Neural cell (in vitro differentiated cells): ENCODE measurements around the gene MAPK8. TPM values are rescaled to one million over a fixed set of nuclear protein-coding genes. Genes with fewer than 3 reads are reported as not detected.

Experiments
- H2AFZ ChIP-seq: fragments of 200-600, 300-800 bp; sonication (generic), shearing (Covaris generic); 2 replicates; pipeline ENCODE4 v1.6.0; 2014; ENCODE audit warnings: low read depth, mild to moderate bottlenecking, antibody characterized with exemption, low read length, moderate library complexity
- H3F3A ChIP-seq: fragments of 200-600 bp; shearing (Covaris generic); 2 replicates; pipeline ENCODE4 v1.6.1; 2016; ENCODE audit warnings: mild to moderate bottlenecking, moderate library complexity, mixed read lengths, antibody characterized with exemption, low read length; ENCODE audit not compliant: insufficient read depth, poor library complexity, severe bottlenecking
- H3K27ac ChIP-seq: fragments of 200-600, 300-800 bp; sonication (generic), shearing (Covaris generic); 2 replicates; pipeline ENCODE4 v1.5.1; 2014; ENCODE audit warnings: mild to moderate bottlenecking, low read length, moderate library complexity
- H3K27me3 ChIP-seq: fragments of 300-800, 200-600 bp; sonication (generic), shearing (Covaris generic); 2 replicates; pipeline ENCODE4 v1.6.0; 2014; ENCODE audit warnings: mild to moderate bottlenecking, low read depth, low read length, moderate library complexity; ENCODE audit not compliant: insufficient read depth
- H3K36me3 ChIP-seq: fragments of 300-800, 200-600 bp; sonication (generic), shearing (Covaris generic); 2 replicates; pipeline ENCODE4 v1.5.1; 2014; ENCODE audit warnings: mild to moderate bottlenecking, antibody characterized with exemption, low read length, moderate library complexity; ENCODE audit not compliant: insufficient read depth
- H3K4me2 ChIP-seq: fragments of 300-800, 200-600 bp; sonication (generic), shearing (Covaris generic); 2 replicates; pipeline ENCODE4 v1.6.0; 2014; ENCODE audit warnings: mild to moderate bottlenecking, low read length
- H3K4me3 ChIP-seq: fragments of 300-800, 200-600 bp; sonication (generic), shearing (Covaris generic); 2 replicates; pipeline ENCODE4 v1.5.1; 2014; ENCODE audit warnings: mild to moderate bottlenecking, low read length, moderate library complexity
- H3K79me2 ChIP-seq: fragments of 200-600 bp; shearing (Covaris generic); replicated peaks from 2 replicates; pipeline ENCODE4 v1.6.0; 2014; ENCODE audit warnings: mild to moderate bottlenecking, low read length, moderate library complexity; ENCODE audit not compliant: insufficient read depth
- H3K9ac ChIP-seq: fragments of 300-800, 200-600 bp; sonication (generic), shearing (Covaris generic); 2 replicates; pipeline ENCODE4 v1.6.1; 2016; ENCODE audit warnings: mild to moderate bottlenecking, low read length, mixed read lengths
- H3K9me2 ChIP-seq: fragments of 200-600 bp; shearing (Covaris generic); 2 replicates; pipeline ENCODE4 v1.6.1; 2016; ENCODE audit warnings: mild to moderate bottlenecking, low read length, mixed read lengths; ENCODE audit not compliant: insufficient read depth
- H3K9me3 ChIP-seq: fragments of 200-600, 300-800 bp; sonication (generic), shearing (Covaris generic); 2 replicates; pipeline ENCODE4 v1.6.1; 2016; ENCODE audit warnings: mild to moderate bottlenecking, mixed run types, low read length, moderate library complexity, mixed read lengths
- H4K20me1 ChIP-seq: fragments of 200-600 bp; shearing (Covaris generic); 2 replicates; pipeline ENCODE4 v1.6.1; 2016; ENCODE audit warnings: mild to moderate bottlenecking, mixed run types; ENCODE audit not compliant: insufficient read depth
- CTCF ChIP-seq: fragments of 450-650 bp; IDR thresholded peaks from 2 replicates; pipeline ENCODE4 v1.5.1; 2014; ENCODE audit warnings: antibody characterized with exemption, mild to moderate bottlenecking, moderate library complexity; ENCODE audit not compliant: poor library complexity, severe bottlenecking
- EP300 ChIP-seq: fragments of 450-650 bp; conservative IDR thresholded peaks from 2 replicates; pipeline ENCODE4 v1.6.1; 2014; ENCODE audit warnings: antibody characterized with exemption, mild to moderate bottlenecking, moderate library complexity; ENCODE audit not compliant: poor library complexity, severe bottlenecking
- EZH2 ChIP-seq: fragments of 200-600, 300-800 bp; shearing (Covaris generic), sonication (generic); IDR thresholded peaks from 2 replicates; pipeline ENCODE4 v1.6.1; 2014; ENCODE audit warnings: antibody characterized with exemption, low read length, borderline replicate concordance, mild to moderate bottlenecking; ENCODE audit not compliant: insufficient read depth, poor library complexity, severe bottlenecking
- MXI1 ChIP-seq: fragments of 450-650 bp; conservative IDR thresholded peaks from 2 replicates; pipeline ENCODE4 v1.6.1; 2014; ENCODE audit warnings: antibody characterized with exemption, mild to moderate bottlenecking; ENCODE audit not compliant: poor library complexity, severe bottlenecking
- POLR2AphosphoS5 ChIP-seq: IDR thresholded peaks from 2 replicates; pipeline ENCODE4 v1.6.1; 2012
- RAD21 ChIP-seq: fragments of 450-650 bp; conservative IDR thresholded peaks from 2 replicates; pipeline ENCODE4 v1.6.1; 2014; ENCODE audit warnings: antibody characterized with exemption, mild to moderate bottlenecking, moderate library complexity
- REST ChIP-seq: IDR thresholded peaks from 2 replicates; pipeline ENCODE4 v1.6.1; 2012; ENCODE audit warnings: borderline replicate concordance
- SMC3 ChIP-seq: fragments of 450-650 bp; conservative IDR thresholded peaks from 2 replicates; pipeline ENCODE4 v1.6.1; 2014; ENCODE audit warnings: antibody characterized with exemption, mild to moderate bottlenecking, moderate library complexity; ENCODE audit not compliant: poor library complexity
- TAF1 ChIP-seq: IDR thresholded peaks from 2 replicates; pipeline ENCODE4 v1.6.1; 2012; ENCODE audit warnings: low read depth
- polyA plus RNA-seq: library from polyadenylated mRNA; depleted of rRNA; stranded (reverse); fragments of >200 nt; gene quantifications from 2 replicates; pipeline ENCODE4 v1.2.3, GENCODE V29; 2014

The MAPK8 gene
- polyA plus RNA-seq, 1 donor from 2014 or later = 187 TPM

- H3K4me2 ChIP-seq = no peak overlapping the region
- H3K9ac ChIP-seq = no peak overlapping the region
- H2AFZ ChIP-seq = no peak overlapping the region
- H3K27ac ChIP-seq = no peak overlapping the region
- H3K36me3 ChIP-seq = no peaks in the 10 kb centered on the region
- no peak for TF ChIP-seq TAF1
- no peak for TF ChIP-seq REST
- no peak for TF ChIP-seq EZH2
- TF ChIP-seq POLR2AphosphoS5 = no peak
- no peak for TF ChIP-seq CTCF
- TF ChIP-seq SMC3 = no peak
- TF ChIP-seq RAD21 = no peak
- no peak for TF ChIP-seq MXI1
- no peak for TF ChIP-seq EP300
- no peaks in the 10 kb centered on the region for H3K9me2 ChIP-seq
- H3K9me3 ChIP-seq = no peaks in the 10 kb centered on the region
- H4K20me1 ChIP-seq = peaks cover 7% of the 10 kb centered on the region
- H3K4me3 ChIP-seq = no peak overlapping the region
- H3F3A ChIP-seq = no peaks in the 10 kb centered on the region
- H3K79me2 ChIP-seq = peaks cover 75% of the 10 kb centered on the region
- no peaks in the 10 kb centered on the region for H3K27me3 ChIP-seq
These were observed 58.4 kb downstream of the MAPK8 start for GRCh38 chr10:48364659-48365405.

GRCh38 chr10:48365668-48366067 is 59.2 kb downstream of the MAPK8 start:
- no peak overlapping the region for H3K9ac ChIP-seq
- no peaks in the 10 kb centered on the region for H3F3A ChIP-seq
- TF ChIP-seq EZH2 = no peak
- TF ChIP-seq POLR2AphosphoS5 = no peak
- TF ChIP-seq RAD21 = no peak
- no peak for TF ChIP-seq EP300
- TF ChIP-seq REST = no peak
- TF ChIP-seq MXI1 = no peak
- TF ChIP-seq SMC3 = no peak
- no peak for TF ChIP-seq TAF1
- no peak for TF ChIP-seq CTCF
- H4K20me1 ChIP-seq = peaks cover 7% of the 10 kb centered on the region
- H3K27me3 ChIP-seq = no peaks in the 10 kb centered on the region
- H2AFZ ChIP-seq = no peak overlapping the region
- no peak overlapping the region for H3K4me2 ChIP-seq
- no peak overlapping the region for H3K4me3 ChIP-seq
- no peaks in the 10 kb centered on the region for H3K36me3 ChIP-seq
- no peak overlapping the region for H3K27ac ChIP-seq
- H3K9me3 ChIP-seq = no peaks in the 10 kb centered on the region
- H3K9me2 ChIP-seq = no peaks in the 10 kb centered on the region
- H3K79me2 ChIP-seq = peaks cover 66% of the 10 kb centered on the region
